Measurements from ENCODE around the gene MAP2K7. TPM values are rescaled to one million over a fixed set of nuclear protein-coding genes. Genes with fewer than 3 reads are reported as not detected.
"Not testable (repeated sequence)": the region's sequence is repeated elsewhere in the genome, so short reads cannot be mapped to it uniquely, and the experiment has no call there.

Gene MAP2K7
- total RNA-seq, 1 experiment from 2014 or later = 59.1 TPM

- no peak overlapping the region for H3K27ac ChIP-seq (ENCODE audit: low read depth, low read length)
- H3K27me3 ChIP-seq (ENCODE audit: insufficient read depth, low read length) = no peaks in the 10 kb centered on the region
- no peaks in the 10 kb centered on the region for H3K9me2 ChIP-seq (ENCODE audit: insufficient read depth)
- H3K36me3 ChIP-seq (ENCODE audit: control insufficient read depth in 1 of 2, insufficient read depth in 2 of 2, low read length in 2 of 2) = peaks cover 13 to 22% of the 10 kb centered on the region in 2 experiments; a peak in 3 of 4 replicates
- ATAC-seq = no peak
- H3K9ac ChIP-seq (ENCODE audit: low read length) = no peak overlapping the region
- ChIA-PET RAD21 (ENCODE audit: low non-redundant PET in 1 of 2, low total read pairs in 2 of 2, uncharacterized antibody in 2 of 2, unreplicated experiment in 2 of 2) (no interaction called here), POLR2A (interaction anchor here (1.7 kb wide), 1 partner anchor 15 kb away, joined by 7 read pairs; the partner anchor contains the start of gene TIMM44), CTCF (no interaction called here)
- H3K4me3 ChIP-seq (replicated peaks in 1 of 2; ENCODE audit: low read depth in 1 of 2, low read length in 2 of 2) = no peak overlapping the region
- intact Hi-C loops (cut with micrococcal nuclease) = no loop called here
- no peak for TF ChIP-seq CEBPB (IDR thresholded peaks at IDR 0.05; ENCODE audit: low read depth)
- TF ChIP-seq ATF3 (IDR thresholded peaks at IDR 0.05) = no peak
- TF ChIP-seq SRF (IDR thresholded peaks at IDR 0.05; ENCODE audit: low read depth) = no peak
- no peak for TF ChIP-seq EZH2 (IDR thresholded peaks at IDR 0.05)
- TF ChIP-seq ZFX (IDR thresholded peaks at IDR 0.05) = no peak
- DNase-seq (ENCODE audit: low read depth, low spot score) = no peak
- no peaks in the 10 kb centered on the region for H3K9me3 ChIP-seq (ENCODE audit: control insufficient read depth in 1 of 2, insufficient read depth in 1 of 2, low read depth in 1 of 2, low read length in 2 of 2)
- 0 out of 2 replicates have a peak, but pooled peaks cover 3% of the 10 kb centered on the region for H4K20me1 ChIP-seq (ENCODE audit: insufficient read depth)
- H3K4me2 ChIP-seq (ENCODE audit: low read length) = no peak overlapping the region
- peaks cover 0 to 1% of the 10 kb centered on the region in 2 experiments; a peak in 1 of 4 replicates for H3K4me1 ChIP-seq (ENCODE audit: control insufficient read depth in 1 of 2, insufficient read depth in 2 of 2, low read length in 2 of 2)
- no peaks in the 10 kb centered on the region for H3K79me2 ChIP-seq (ENCODE audit: insufficient read depth, low read length)
- no TSS peak for BruUV-seq (replicated peaks)
- no peak overlapping the region for H2AFZ ChIP-seq (ENCODE audit: low read depth, low read length, poor library complexity, severe bottlenecking)
These were observed 55.5 kb downstream of the MAP2K7 start for GRCh38 chr19:7959211-7959610.

DNA sequence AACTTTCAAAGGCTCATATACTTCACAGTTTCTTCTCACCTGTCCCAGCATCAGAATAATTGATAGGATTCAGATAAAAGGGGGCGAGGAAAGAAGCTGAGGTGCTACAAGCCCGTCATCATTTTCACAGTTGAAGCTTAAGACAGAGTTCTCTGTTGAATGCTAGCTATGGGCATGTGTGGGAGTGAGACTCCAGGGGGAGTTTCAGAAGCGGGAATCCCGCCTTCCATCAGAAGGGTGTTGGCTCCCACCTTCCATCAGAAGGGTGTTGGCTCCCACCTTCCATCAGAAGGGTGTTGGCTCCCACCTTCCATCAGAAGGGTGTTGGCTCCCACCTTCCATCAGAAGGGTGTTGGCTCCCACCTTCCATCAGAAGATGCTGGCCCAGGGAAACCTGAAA, 57.4 kb downstream of the MAP2K7 start:
- ATAC-seq; H3K9me2 ChIP-seq (ENCODE audit: insufficient read depth); H3K27ac ChIP-seq (ENCODE audit: low read depth, low read length); H3K4me1 ChIP-seq (ENCODE audit: control insufficient read depth in 1 of 2, insufficient read depth in 2 of 2, low read length in 2 of 2); DNase-seq (ENCODE audit: low read depth, low spot score); BruUV-seq (replicated peaks); H4K20me1 ChIP-seq (ENCODE audit: insufficient read depth); H3K27me3 ChIP-seq (ENCODE audit: insufficient read depth, low read length); H3K9ac ChIP-seq (ENCODE audit: low read length); RAD21 ChIA-PET (ENCODE audit: low non-redundant PET in 1 of 2, low total read pairs in 2 of 2, uncharacterized antibody in 2 of 2, unreplicated experiment in 2 of 2); H3K4me3 ChIP-seq (replicated peaks in 1 of 2; ENCODE audit: low read depth in 1 of 2, low read length in 2 of 2); POLR2A ChIA-PET; intact Hi-C loops (cut with micrococcal nuclease); H2AFZ ChIP-seq (ENCODE audit: low read depth, low read length, poor library complexity, severe bottlenecking); H3K79me2 ChIP-seq (ENCODE audit: insufficient read depth, low read length); H3K9me3 ChIP-seq (ENCODE audit: control insufficient read depth in 1 of 2, insufficient read depth in 1 of 2, low read depth in 1 of 2, low read length in 2 of 2); H3K4me2 ChIP-seq (ENCODE audit: low read length): not testable (repeated sequence)
- CTCF ChIA-PET = interaction anchor here (0.7 to 1.2 kb wide), 2 partner anchors 10 to 17 kb away, joined by 3 to 4 read pairs; no protein-coding TSS in a partner anchor
- peaks cover 26 to 36% of the 10 kb centered on the region in 2 experiments; a peak in 3 of 4 replicates for H3K36me3 ChIP-seq (ENCODE audit: control insufficient read depth in 1 of 2, insufficient read depth in 2 of 2, low read length in 2 of 2)

All from HCT116 (cell line).